ENCODE measurements around the gene TMEM232. TPM values are rescaled to one million over a fixed set of nuclear protein-coding genes. Genes with fewer than 3 reads are reported as not detected.

TMEM232 gene
- total RNA-seq, 2 experiments from 2014 or later, result 1.5 to 2.9 TPM

- intact Hi-C loops (cut with micrococcal nuclease; ENCODE audit: unreplicated experiment), result no loop called here
- H3K4me1 ChIP-seq (ENCODE audit: insufficient read depth, low read length, poor library complexity, severe bottlenecking), result no peaks in the 10 kb centered on the region
- no peak overlapping the region for H3K4me3 ChIP-seq (ENCODE audit: low read depth, low read length, poor library complexity, severe bottlenecking)
- H3K27ac ChIP-seq (ENCODE audit: low read depth, low read length, poor library complexity, severe bottlenecking), result no peak overlapping the region
- H3K4me2 ChIP-seq (ENCODE audit: low read length), result no peak overlapping the region
- H4K20me1 ChIP-seq (ENCODE audit: insufficient read depth, low read length), result no peaks in the 10 kb centered on the region
- no TSS peak for BruUV-seq (replicated peaks)
- H2AFZ ChIP-seq (ENCODE audit: low read length), result no peak overlapping the region
- H3K9me3 ChIP-seq (ENCODE audit: low read length), result no peaks in the 10 kb centered on the region
- TF ChIP-seq CTCF (conservative IDR thresholded peaks at IDR 0.05; ENCODE audit: low read length), result no peak
- no peak for TF ChIP-seq EZH2phosphoT487 (IDR thresholded peaks at IDR 0.05; ENCODE audit: borderline replicate concordance, low read depth, low read length)
- POLR2A ChIA-PET, result no interaction called here
- CTCF ChIA-PET (ENCODE audit: unreplicated experiment), result no interaction called here
- no peaks in the 10 kb centered on the region for H3K36me3 ChIP-seq (ENCODE audit: insufficient read depth, low read length)
- DNase-seq (ENCODE audit: low spot score), result no peak
- no peaks in the 10 kb centered on the region for H3K9me2 ChIP-seq (ENCODE audit: insufficient read depth, low read length)
- H3K79me2 ChIP-seq (ENCODE audit: insufficient read depth, low read depth, low read length), result no peaks in the 10 kb centered on the region
Observed at GRCh38 chr5:110512266-110512665, 214.2 kb downstream of the TMEM232 start.

- ChIA-PET POLR2A (no interaction called here), CTCF (ENCODE audit: unreplicated experiment) (no interaction called here)
- Histone ChIP-seq H3K36me3 (ENCODE audit: insufficient read depth, low read length) (no peaks in the 10 kb centered on the region), H3K4me1 (ENCODE audit: insufficient read depth, low read length, poor library complexity, severe bottlenecking) (no peaks in the 10 kb centered on the region), H3K9me3 (ENCODE audit: low read length) (no peaks in the 10 kb centered on the region), H4K20me1 (ENCODE audit: insufficient read depth, low read length) (no peaks in the 10 kb centered on the region), H3K4me2 (ENCODE audit: low read length) (no peak overlapping the region), H3K9me2 (ENCODE audit: insufficient read depth, low read length) (no peaks in the 10 kb centered on the region), H3K27ac (ENCODE audit: low read depth, low read length, poor library complexity, severe bottlenecking) (no peak overlapping the region), H3K79me2 (ENCODE audit: insufficient read depth, low read depth, low read length) (no peaks in the 10 kb centered on the region), H3K4me3 (ENCODE audit: low read depth, low read length, poor library complexity, severe bottlenecking) (no peak overlapping the region), H2AFZ (ENCODE audit: low read length) (no peak overlapping the region)
- TF ChIP-seq CTCF (conservative IDR thresholded peaks at IDR 0.05; ENCODE audit: low read length) (no peak), EZH2phosphoT487 (IDR thresholded peaks at IDR 0.05; ENCODE audit: borderline replicate concordance, low read depth, low read length) (no peak)
- intact Hi-C loops (cut with micrococcal nuclease; ENCODE audit: unreplicated experiment), result no loop called here
- no peak for DNase-seq (ENCODE audit: low spot score)
- no TSS peak for BruUV-seq (replicated peaks)
Observed at GRCh38 chr5:110510146-110510545, 216.3 kb downstream of the TMEM232 start.

GRCh38 chr5:110507972-110508371 is 218.5 kb downstream of the TMEM232 start:
- DNase-seq (ENCODE audit: low spot score), result no peak
- no TSS peak for BruUV-seq (replicated peaks)
- no peak overlapping the region for H2AFZ ChIP-seq (ENCODE audit: low read length)
- H3K4me1 ChIP-seq (ENCODE audit: insufficient read depth, low read length, poor library complexity, severe bottlenecking), result no peaks in the 10 kb centered on the region
- no peak overlapping the region for H3K4me3 ChIP-seq (ENCODE audit: low read depth, low read length, poor library complexity, severe bottlenecking)
- CTCF ChIA-PET (ENCODE audit: unreplicated experiment), result no interaction called here
- no peak overlapping the region for H3K4me2 ChIP-seq (ENCODE audit: low read length)
- H3K36me3 ChIP-seq (ENCODE audit: insufficient read depth, low read length), result no peaks in the 10 kb centered on the region
- H3K9me3 ChIP-seq (ENCODE audit: low read length), result no peaks in the 10 kb centered on the region
- no peaks in the 10 kb centered on the region for H4K20me1 ChIP-seq (ENCODE audit: insufficient read depth, low read length)
- no peak for TF ChIP-seq EZH2phosphoT487 (IDR thresholded peaks at IDR 0.05; ENCODE audit: borderline replicate concordance, low read depth, low read length)
- POLR2A ChIA-PET, result no interaction called here
- no peaks in the 10 kb centered on the region for H3K79me2 ChIP-seq (ENCODE audit: insufficient read depth, low read depth, low read length)
- intact Hi-C loops (cut with micrococcal nuclease; ENCODE audit: unreplicated experiment), result no loop called here
- H3K9me2 ChIP-seq (ENCODE audit: insufficient read depth, low read length), result no peaks in the 10 kb centered on the region
- H3K27ac ChIP-seq (ENCODE audit: low read depth, low read length, poor library complexity, severe bottlenecking), result no peak overlapping the region

Data from OCI-LY7 (cell line).